Thymus (tissue), 14 donors: ENCODE results near the gene OR5L2. TPM values are rescaled to one million over a fixed set of nuclear protein-coding genes. Genes with fewer than 3 reads are reported as not detected.

ENCODE experiments used
- DNase-seq, 9 donors: peaks; one replicate each; pipeline ENCODE4 v3.0.0-alpha.2; 2013; ENCODE audit warnings: low spot score in 9 of 9, low read depth in 6 of 9, missing footprints in 1 of 9
- H3K27ac ChIP-seq, 2 donors: one replicate each; pipeline ENCODE4 v1.5.1; 2013; ENCODE audit warnings: control low read depth in 1 of 2, low read depth in 1 of 2, low read length in 1 of 2, mild to moderate bottlenecking in 1 of 2, moderate library complexity in 1 of 2
- H3K27me3 ChIP-seq, 2 donors: one replicate each; pipeline ENCODE4 v1.5.1; 2013; ENCODE audit warnings: low read length in 1 of 2; ENCODE audit not compliant: control insufficient read depth in 2 of 2, insufficient read depth in 1 of 2
- H3K36me3 ChIP-seq, 2 donors: one replicate each; pipeline ENCODE4 v1.5.1; 2013; ENCODE audit warnings: low read length in 1 of 2, mild to moderate bottlenecking in 1 of 2, moderate library complexity in 1 of 2; ENCODE audit not compliant: control insufficient read depth in 2 of 2, insufficient read depth in 2 of 2
- H3K4me1 ChIP-seq, 2 donors: one replicate each; pipeline ENCODE4 v1.5.1; 2013; ENCODE audit warnings: low read length in 2 of 2; ENCODE audit not compliant: control insufficient read depth in 2 of 2, insufficient read depth in 2 of 2
- H3K4me3 ChIP-seq, 2 donors: one replicate each; pipeline ENCODE4 v1.5.1; 2013; ENCODE audit warnings: low read length in 2 of 2, control low read depth in 1 of 2, mild to moderate bottlenecking in 1 of 2
- H3K9me3 ChIP-seq, 2 donors: one replicate each; pipeline ENCODE4 v1.5.1; 2013; ENCODE audit warnings: low read length in 1 of 2, mild to moderate bottlenecking in 1 of 2; ENCODE audit not compliant: control insufficient read depth in 2 of 2, insufficient read depth in 1 of 2
- WGBS: extraction: QIAGEN DNeasy Blood & Tissue Kit; methylation state at CpG from one replicate; pipeline ENCODE4 v1.1.7; 2013; 5-methylcytosine and 5-hydroxymethylcytosine counted together
- long read RNA-seq, 10 donors: transcript quantifications; one replicate each; lab custom pipeline, GENCODE V29; 2026
- polyA plus RNA-seq: library from polyadenylated mRNA; stranded (reverse); fragments of 200-250 nt; gene quantifications from one replicate; pipeline ENCODE4 v1.2.3, GENCODE V29; 2013
- total RNA-seq: library from RNA; stranded (reverse); fragments of 120-200 nt; gene quantifications from one replicate; pipeline ENCODE4 v1.2.4, GENCODE V29; 2013
- donor health status: healthy.

Gene OR5L2
- total RNA-seq, result not detected
- polyA plus RNA-seq, result not detected
- long read RNA-seq, donor 1, result 0 reads
- long read RNA-seq, donor 2, result 0 reads
- long read RNA-seq, donor 3, result 0 reads
- long read RNA-seq, donor 4, result 0 reads
- long read RNA-seq, donor 5, result 0 reads
- long read RNA-seq, donor 6, result 0 reads
- long read RNA-seq, donor 7, result 0 reads
- long read RNA-seq, donor 8, result 0 reads
- long read RNA-seq, donor 9, result 0 reads
- long read RNA-seq, donor 10, result 0 reads

- no peak within 1 kb of the TSS for H3K27ac ChIP-seq
- no peaks in the 10 kb centered on the region for H3K36me3 ChIP-seq
- H3K4me3 ChIP-seq, result no peak within 1 kb of the TSS
- no peak for DNase-seq
- peaks cover 0 to 1% of the 10 kb centered on the region in 2 donors for H3K9me3 ChIP-seq
- H3K27me3 ChIP-seq, result no peaks in the 10 kb centered on the region
- H3K4me1 ChIP-seq, result no peaks in the 10 kb centered on the region
Observed at GRCh38 chr11:55826919-55827318, at the start of gene OR5L2. TSS of gene OR5L2 (plus strand) at chr11:55827219. CDS start at chr11:55827219, 0 bp downstream.

GRCh38 chr11:55791606-55792005 lies 35.4 kb upstream of the OR5L2 start:
- Histone ChIP-seq H3K9me3 (peaks cover 0 to 6% of the 10 kb centered on the region in 2 donors), H3K4me3 (no peak overlapping the region), H3K27me3 (no peaks in the 10 kb centered on the region), H3K36me3 (no peaks in the 10 kb centered on the region), H3K27ac (no peak overlapping the region), H3K4me1 (no peaks in the 10 kb centered on the region)
- DNase-seq, result no peak
- WGBS, result 91% methylated on average over 1 of the region's 1 CpG

- no peaks in the 10 kb centered on the region for H3K4me1 ChIP-seq
- WGBS, result 84% methylated on average over 2 of the region's 2 CpGs
- DNase-seq, result no peak
- H3K4me3 ChIP-seq, result no peak overlapping the region
- no peaks in the 10 kb centered on the region for H3K27me3 ChIP-seq
- no peak overlapping the region for H3K27ac ChIP-seq
- H3K36me3 ChIP-seq, result no peaks in the 10 kb centered on the region
- peaks cover 0 to 6% of the 10 kb centered on the region in 2 donors for H3K9me3 ChIP-seq
Observed at GRCh38 chr11:55793321-55793720, 33.7 kb upstream of the OR5L2 start.

- no peak for DNase-seq
- Histone ChIP-seq H3K36me3 (no peaks in the 10 kb centered on the region), H3K4me3 (no peak within 1 kb of the TSS), H3K4me1 (no peaks in the 10 kb centered on the region), H3K27ac (no peak within 1 kb of the TSS), H3K27me3 (no peaks in the 10 kb centered on the region), H3K9me3 (peaks cover 0 to 6% of the 10 kb centered on the region in 2 donors)
Observed at GRCh38 chr11:55795256-55795655, 31.8 kb upstream of the OR5L2 start, which contains the start of gene OR5D14. TSS of gene OR5D14 (plus strand) at chr11:55795556. CDS start at chr11:55795556, 0 bp downstream.

- no peaks in the 10 kb centered on the region for H3K27me3 ChIP-seq
- no peak overlapping the region for H3K27ac ChIP-seq
- H3K4me3 ChIP-seq, result no peak overlapping the region
- H3K36me3 ChIP-seq, result no peaks in the 10 kb centered on the region
- no peak for DNase-seq
- H3K9me3 ChIP-seq, result peaks cover 0 to 9% of the 10 kb centered on the region in 2 donors
- H3K4me1 ChIP-seq, result no peaks in the 10 kb centered on the region
- 98% methylated on average over 1 of the region's 1 CpG for WGBS
Observed at GRCh38 chr11:55806248-55806647, 20.8 kb upstream of the OR5L2 start.

- no peaks in the 10 kb centered on the region for H3K4me1 ChIP-seq
- H3K27me3 ChIP-seq, result no peaks in the 10 kb centered on the region
- H3K27ac ChIP-seq, result no peak within 1 kb of the TSS
- 98% methylated on average over 1 of the region's 1 CpG for WGBS
- DNase-seq, result no peak
- H3K36me3 ChIP-seq, result no peaks in the 10 kb centered on the region
- H3K9me3 ChIP-seq, result peaks cover 0 to 9% of the 10 kb centered on the region in 2 donors
- no peak within 1 kb of the TSS for H3K4me3 ChIP-seq
Observed at GRCh38 chr11:55811067-55811466, 16.0 kb upstream of the OR5L2 start, which contains the start of gene OR5L1. TSS of gene OR5L1 (plus strand) at chr11:55811367. CDS start at chr11:55811467, 100 bp downstream.

GRCh38 chr11:55819330-55819729 lies 7.7 kb upstream of the OR5L2 start, which contains the start of gene OR5D18:
TSS of gene OR5D18 (plus strand) at chr11:55819630. CDS start at chr11:55819630, 0 bp downstream.
- Histone ChIP-seq H3K4me1 (no peaks in the 10 kb centered on the region), H3K27ac (no peak within 1 kb of the TSS), H3K36me3 (no peaks in the 10 kb centered on the region), H3K9me3 (peaks cover 0 to 1% of the 10 kb centered on the region in 2 donors), H3K27me3 (no peaks in the 10 kb centered on the region), H3K4me3 (no peak within 1 kb of the TSS)
- WGBS, result 89% methylated on average over 5 of the region's 5 CpGs
- no peak for DNase-seq

- no peak for DNase-seq
- Histone ChIP-seq H3K9me3 (peaks cover 0 to 6% of the 10 kb centered on the region in 2 donors), H3K27ac (no peak within 1 kb of the TSS), H3K4me1 (no peaks in the 10 kb centered on the region), H3K4me3 (no peak within 1 kb of the TSS), H3K36me3 (no peaks in the 10 kb centered on the region), H3K27me3 (no peaks in the 10 kb centered on the region)
- 29% methylated on average over 3 of the region's 3 CpGs for whole genome bisulfite sequencing
Observed at GRCh38 chr11:55838452-55838851, 11.4 kb downstream of the OR5L2 start, which contains the start of gene OR5D16. TSS of gene OR5D16 (plus strand) at chr11:55838752. CDS start at chr11:55838752, 0 bp downstream.

- WGBS, result 50% methylated on average over 2 of the region's 2 CpGs
- H3K36me3 ChIP-seq, result no peaks in the 10 kb centered on the region
- H3K27ac ChIP-seq, result no peak overlapping the region
Observed at GRCh38 chr11:55847453-55847852, 20.4 kb downstream of the OR5L2 start.

More at GRCh38 chr11:55847453-55847852, 20.4 kb downstream of the OR5L2 start:
- no peak overlapping the region for H3K4me3 ChIP-seq
- H3K4me1 ChIP-seq, result no peaks in the 10 kb centered on the region
- no peaks in the 10 kb centered on the region for H3K9me3 ChIP-seq
- no peaks in the 10 kb centered on the region for H3K27me3 ChIP-seq
- DNase-seq, result no peak
